Measurements from ENCODE around the gene CLEC4D. TPM values are rescaled to one million over a fixed set of nuclear protein-coding genes. Genes with fewer than 3 reads are reported as not detected.
"Not testable (repeated sequence)": the region's sequence is repeated elsewhere in the genome, so short reads cannot be mapped to it uniquely, and the experiment has no call there.

The CLEC4D gene
- total RNA-seq, 1 donor from 2014 or later: not detected

- H3K36me3 Mint-ChIP-seq (ENCODE audit: low read depth); H3K9me3 Mint-ChIP-seq (ENCODE audit: low read depth); H3K4me1 Mint-ChIP-seq (ENCODE audit: low read depth); DNase-seq (ENCODE audit: low spot score); H3K4me3 Mint-ChIP-seq (ENCODE audit: unreplicated experiment); H3K27ac Mint-ChIP-seq (ENCODE audit: unreplicated experiment): not testable (repeated sequence)
- H3K27me3 Mint-ChIP-seq (ENCODE audit: low read depth): peaks cover 43% of the 10 kb centered on the region
- TF ChIP-seq CTCF (IDR thresholded peaks at IDR 0.05): peak; percentile 69
Observed at GRCh38 chr12:8537820-8538219, 24.5 kb downstream of the CLEC4D start.

- H3K9me3 Mint-ChIP-seq (ENCODE audit: low read depth); H3K4me3 Mint-ChIP-seq (ENCODE audit: unreplicated experiment); H3K4me1 Mint-ChIP-seq (ENCODE audit: low read depth); DNase-seq (ENCODE audit: low spot score); H3K36me3 Mint-ChIP-seq (ENCODE audit: low read depth): not testable (repeated sequence)
- Mint-ChIP-seq H3K27ac (ENCODE audit: unreplicated experiment) (peak within 1 kb of the TSS; percentile 68), H3K27me3 (ENCODE audit: low read depth) (peaks cover 27% of the 10 kb centered on the region)
Observed at GRCh38 chr12:8540831-8541230, 27.5 kb downstream of the CLEC4D start, which contains the start of gene CLEC4E. Gene CLEC4E, minus strand, starts transcription at chr12:8540905. Its CDS starts 108 bp downstream, at chr12:8540797.

- H3K4me3 Mint-ChIP-seq (ENCODE audit: unreplicated experiment): no peak overlapping the region
- no peaks in the 10 kb centered on the region for H3K36me3 Mint-ChIP-seq (ENCODE audit: low read depth)
- no peaks in the 10 kb centered on the region for H3K9me3 Mint-ChIP-seq (ENCODE audit: low read depth)
- no peak for TF ChIP-seq CTCF (IDR thresholded peaks at IDR 0.05)
- peaks cover 25% of the 10 kb centered on the region for H3K27me3 Mint-ChIP-seq (ENCODE audit: low read depth)
- H3K27ac Mint-ChIP-seq (ENCODE audit: unreplicated experiment): peak overlapping the region; percentile 68
- DNase-seq (ENCODE audit: low spot score): no peak
- peaks cover 10% of the 10 kb centered on the region for H3K4me1 Mint-ChIP-seq (ENCODE audit: low read depth)
Observed at GRCh38 chr12:8541562-8541961, 28.3 kb downstream of the CLEC4D start.

- Mint-ChIP-seq H3K4me3 (ENCODE audit: unreplicated experiment) (peak overlapping the region; percentile 13), H3K27ac (ENCODE audit: unreplicated experiment) (no peak overlapping the region), H3K9me3 (ENCODE audit: low read depth) (no peaks in the 10 kb centered on the region), H3K27me3 (ENCODE audit: low read depth) (peaks cover 23% of the 10 kb centered on the region), H3K4me1 (ENCODE audit: low read depth) (peaks cover 10% of the 10 kb centered on the region), H3K36me3 (ENCODE audit: low read depth) (no peaks in the 10 kb centered on the region)
- TF ChIP-seq CTCF (IDR thresholded peaks at IDR 0.05): peak; percentile 98
- DNase-seq (ENCODE audit: low spot score): no peak
Observed at GRCh38 chr12:8544295-8544694, 31.0 kb downstream of the CLEC4D start.

GRCh38 chr12:8546591-8546990, 33.3 kb downstream of the CLEC4D start:
- DNase-seq (ENCODE audit: low spot score): no peak
- Mint-ChIP-seq H3K4me3 (ENCODE audit: unreplicated experiment) (no peak overlapping the region), H3K27me3 (ENCODE audit: low read depth) (peaks cover 10% of the 10 kb centered on the region), H3K4me1 (ENCODE audit: low read depth) (peaks cover 9% of the 10 kb centered on the region), H3K9me3 (ENCODE audit: low read depth) (no peaks in the 10 kb centered on the region), H3K36me3 (ENCODE audit: low read depth) (no peaks in the 10 kb centered on the region), H3K27ac (ENCODE audit: unreplicated experiment) (no peak overlapping the region)
- TF ChIP-seq CTCF (IDR thresholded peaks at IDR 0.05): no peak

GRCh38 chr12:8547645-8548044, 34.3 kb downstream of the CLEC4D start:
- H3K4me3 Mint-ChIP-seq (ENCODE audit: unreplicated experiment): no peak overlapping the region
- no peaks in the 10 kb centered on the region for H3K36me3 Mint-ChIP-seq (ENCODE audit: low read depth)
- H3K9me3 Mint-ChIP-seq (ENCODE audit: low read depth): no peaks in the 10 kb centered on the region
- peaks cover 9% of the 10 kb centered on the region for H3K27me3 Mint-ChIP-seq (ENCODE audit: low read depth)
- H3K27ac Mint-ChIP-seq (ENCODE audit: unreplicated experiment): no peak overlapping the region
- peaks cover 4% of the 10 kb centered on the region for H3K4me1 Mint-ChIP-seq (ENCODE audit: low read depth)
- TF ChIP-seq CTCF (IDR thresholded peaks at IDR 0.05): no peak
- no peak for DNase-seq (ENCODE audit: low spot score)
